Astrocyte (in vitro differentiated cells and primary cell): ENCODE results near the gene SFT2D3. TPM values are rescaled to one million over a fixed set of nuclear protein-coding genes. Genes with fewer than 3 reads are reported as not detected.

Experiments
- DNase-seq: peaks from one replicate; pipeline ENCODE4 v3.0.0-alpha.2; 2010; ENCODE audit warnings: low read depth
- FAIRE-seq: peaks from 2 replicates; lab custom pipeline; 2011; peaks lifted over from hg19 to GRCh38; lab: Jason Lieb, UNC
- H2AFZ ChIP-seq: 2 replicates; pipeline ENCODE4 v1.6.0; 2012; ENCODE audit warnings: low read depth, low read length, inconsistent platforms
- H3K27ac ChIP-seq: 2 replicates; pipeline ENCODE4 v1.5.1; 2011; ENCODE audit warnings: low read depth, low read length, inconsistent platforms
- H3K27me3 ChIP-seq: 2 replicates; pipeline ENCODE4 v1.6.0; 2011; ENCODE audit warnings: low read length, inconsistent platforms; ENCODE audit not compliant: insufficient read depth
- H3K36me3 ChIP-seq: 2 replicates; pipeline ENCODE4 v1.5.1; 2011; ENCODE audit warnings: low read length, inconsistent platforms; ENCODE audit not compliant: insufficient read depth
- H3K4me1 ChIP-seq: 2 replicates; pipeline ENCODE4 v1.5.1; 2011; ENCODE audit warnings: low read length, inconsistent platforms; ENCODE audit not compliant: insufficient read depth
- H3K4me2 ChIP-seq: 2 replicates; pipeline ENCODE4 v1.6.0; 2012; ENCODE audit warnings: low read length, inconsistent platforms
- H3K4me3 ChIP-seq: 2 replicates; pipeline ENCODE4 v1.5.1; 2011; ENCODE audit warnings: low read depth, mild to moderate bottlenecking, low read length, inconsistent platforms; ENCODE audit not compliant: insufficient read depth
- H3K79me2 ChIP-seq: 2 replicates; pipeline ENCODE4 v1.6.0; 2012; ENCODE audit warnings: mild to moderate bottlenecking, low read length, inconsistent platforms; ENCODE audit not compliant: insufficient read depth
- H3K9ac ChIP-seq: 2 replicates; pipeline ENCODE4 v1.6.0; 2012; ENCODE audit warnings: mild to moderate bottlenecking, low read length, inconsistent platforms
- H3K9me3 ChIP-seq: 2 replicates; pipeline ENCODE4 v1.5.1; 2012; ENCODE audit warnings: low read depth, mild to moderate bottlenecking, low read length, inconsistent platforms; ENCODE audit not compliant: insufficient read depth
- H4K20me1 ChIP-seq: 2 replicates; pipeline ENCODE4 v1.6.0; 2012; ENCODE audit warnings: low read length, inconsistent platforms; ENCODE audit not compliant: insufficient read depth
- H3K27ac Mint-ChIP-seq: one replicate; pipeline ENCODE4 v1.8.0; 2021; ENCODE audit warnings: mild to moderate bottlenecking, mixed read lengths; ENCODE audit not compliant: unreplicated experiment
- H3K27me3 Mint-ChIP-seq: one replicate; pipeline ENCODE4 v1.8.0; 2021; ENCODE audit warnings: low read depth, mixed read lengths; ENCODE audit not compliant: unreplicated experiment
- H3K36me3 Mint-ChIP-seq: one replicate; pipeline ENCODE4 v1.8.0; 2021; ENCODE audit warnings: low read depth, mixed read lengths; ENCODE audit not compliant: unreplicated experiment
- H3K4me1 Mint-ChIP-seq: one replicate; pipeline ENCODE4 v1.8.0; 2021; ENCODE audit warnings: low read depth, mixed read lengths; ENCODE audit not compliant: unreplicated experiment
- H3K4me3 Mint-ChIP-seq: one replicate; pipeline ENCODE4 v1.8.0; 2021; ENCODE audit warnings: mild to moderate bottlenecking, moderate library complexity, mixed read lengths; ENCODE audit not compliant: unreplicated experiment
- H3K9me3 Mint-ChIP-seq: one replicate; pipeline ENCODE4 v1.8.0; 2021; ENCODE audit warnings: mild to moderate bottlenecking, mixed read lengths; ENCODE audit not compliant: unreplicated experiment
- EZH2 ChIP-seq: IDR thresholded peaks from 2 replicates; pipeline ENCODE4 v1.6.1; 2012; ENCODE audit warnings: mild to moderate bottlenecking, low read length, inconsistent platforms; ENCODE audit not compliant: insufficient read depth
- total RNA-seq: library from RNA; stranded (reverse); gene quantifications from 2 replicates; pipeline ENCODE4 v1.2.1, GENCODE V29; 2021
- TF ChIP-seq, protein P1 (sequence below): IDR thresholded peaks from 2 replicates; pipeline ENCODE4 v1.5.1; 2011; ENCODE audit warnings: low read depth, mild to moderate bottlenecking, inconsistent platforms, low read length, moderate library complexity; ENCODE audit not compliant: insufficient read depth

SFT2D3 gene
- total RNA-seq, 1 donor from 2014 or later, result 2.9 TPM

DNA sequence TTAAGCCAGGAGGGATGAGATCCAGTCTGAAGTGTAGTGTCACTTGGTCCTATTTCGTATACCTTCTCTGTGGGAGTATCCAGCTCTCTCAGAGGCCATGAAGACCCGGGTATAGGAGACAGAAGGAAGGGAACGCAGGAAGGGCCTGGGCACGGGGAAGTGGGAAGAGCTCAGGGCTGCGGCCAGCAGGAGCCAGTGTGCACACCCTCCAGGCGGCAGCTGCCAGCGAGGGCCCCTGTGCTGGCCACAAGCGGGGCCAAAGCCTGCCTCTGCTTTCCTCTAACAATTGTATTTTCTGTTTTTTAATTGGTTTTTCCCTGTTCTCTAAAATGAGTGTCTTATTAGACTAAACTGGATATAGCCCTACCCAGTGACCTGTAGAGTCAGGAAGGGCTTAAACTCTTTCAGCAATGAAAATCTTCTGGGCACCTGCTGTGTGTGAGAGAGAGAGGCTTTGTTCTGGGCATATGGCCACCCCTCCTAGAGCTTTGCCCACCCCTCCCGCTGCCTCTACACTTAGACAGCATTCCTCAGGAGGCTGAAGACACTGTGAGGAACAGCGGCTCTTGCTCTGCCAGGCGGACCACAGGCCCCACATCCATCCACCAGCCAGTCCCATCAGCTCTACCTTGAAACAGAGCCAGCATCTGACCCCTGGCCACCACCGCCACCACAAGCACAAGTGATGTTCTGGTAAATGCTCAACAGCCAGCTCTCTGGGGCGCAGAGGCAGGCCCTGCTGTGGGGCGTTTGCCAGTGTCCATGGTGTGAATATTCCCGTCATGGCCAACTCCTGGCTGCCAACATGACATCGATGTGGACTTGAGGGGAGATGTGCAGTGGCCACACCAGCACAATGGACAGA is 45.9 kb upstream of the SFT2D3 start:
- Histone ChIP-seq H3K79me2 (no peaks in the 10 kb centered on the region), H3K4me3 (no peak overlapping the region), H3K27ac (no peak overlapping the region), H3K9me3 (no peaks in the 10 kb centered on the region), H2AFZ (no peak overlapping the region), H4K20me1 (peaks cover 4% of the 10 kb centered on the region), H3K27me3 (no peaks in the 10 kb centered on the region), H3K36me3 (no peaks in the 10 kb centered on the region), H3K4me2 (no peak overlapping the region), H3K4me1 (no peaks in the 10 kb centered on the region), H3K9ac (no peak overlapping the region)
- H3K9me3 Mint-ChIP-seq, result peaks cover 3% of the 10 kb centered on the region
- peaks cover 38% of the 10 kb centered on the region for H3K36me3 Mint-ChIP-seq
- FAIRE-seq, result no peak
- TF ChIP-seq EZH2, result no peak
- TF ChIP-seq, protein P1, sequence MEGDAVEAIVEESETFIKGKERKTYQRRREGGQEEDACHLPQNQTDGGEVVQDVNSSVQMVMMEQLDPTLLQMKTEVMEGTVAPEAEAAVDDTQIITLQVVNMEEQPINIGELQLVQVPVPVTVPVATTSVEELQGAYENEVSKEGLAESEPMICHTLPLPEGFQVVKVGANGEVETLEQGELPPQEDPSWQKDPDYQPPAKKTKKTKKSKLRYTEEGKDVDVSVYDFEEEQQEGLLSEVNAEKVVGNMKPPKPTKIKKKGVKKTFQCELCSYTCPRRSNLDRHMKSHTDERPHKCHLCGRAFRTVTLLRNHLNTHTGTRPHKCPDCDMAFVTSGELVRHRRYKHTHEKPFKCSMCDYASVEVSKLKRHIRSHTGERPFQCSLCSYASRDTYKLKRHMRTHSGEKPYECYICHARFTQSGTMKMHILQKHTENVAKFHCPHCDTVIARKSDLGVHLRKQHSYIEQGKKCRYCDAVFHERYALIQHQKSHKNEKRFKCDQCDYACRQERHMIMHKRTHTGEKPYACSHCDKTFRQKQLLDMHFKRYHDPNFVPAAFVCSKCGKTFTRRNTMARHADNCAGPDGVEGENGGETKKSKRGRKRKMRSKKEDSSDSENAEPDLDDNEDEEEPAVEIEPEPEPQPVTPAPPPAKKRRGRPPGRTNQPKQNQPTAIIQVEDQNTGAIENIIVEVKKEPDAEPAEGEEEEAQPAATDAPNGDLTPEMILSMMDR, result no peak
- no peak overlapping the region for H3K27ac Mint-ChIP-seq
- no peak overlapping the region for H3K4me3 Mint-ChIP-seq
- peaks cover 13% of the 10 kb centered on the region for H3K4me1 Mint-ChIP-seq
- DNase-seq, result no peak
- H3K27me3 Mint-ChIP-seq, result peaks cover 2% of the 10 kb centered on the region

DNA sequence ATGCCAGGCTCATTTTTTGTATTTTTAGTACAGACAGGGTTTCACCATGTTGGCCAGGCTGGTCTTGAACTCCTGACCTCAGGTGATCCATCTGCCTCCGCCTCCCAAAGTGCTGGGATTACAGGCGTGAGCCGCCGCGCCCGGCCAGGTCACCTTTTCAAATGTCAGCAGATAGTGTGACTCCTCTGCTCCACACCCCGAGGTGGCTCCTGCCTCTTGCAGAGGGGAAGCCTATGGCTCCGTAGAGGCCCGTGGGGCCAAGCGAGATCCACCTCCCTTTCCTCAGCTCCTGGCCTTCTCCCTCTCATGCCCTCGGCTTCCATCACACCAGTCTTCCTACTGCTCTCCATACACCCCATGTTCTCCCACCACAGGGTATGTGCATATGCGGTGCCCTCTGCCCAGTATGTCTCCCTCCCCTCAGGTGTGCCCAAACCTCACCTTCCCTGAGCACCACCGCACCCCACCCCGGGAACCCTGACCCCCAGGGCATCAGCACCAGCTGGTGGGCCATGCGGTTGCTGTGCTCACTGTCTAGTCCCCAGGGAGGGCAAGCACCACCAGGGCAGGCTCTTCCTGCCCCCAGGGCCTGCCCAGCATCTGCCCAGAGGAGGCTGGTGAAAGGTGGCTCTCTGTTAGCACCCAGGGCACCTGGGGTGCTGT is 44.6 kb upstream of the SFT2D3 start:
- H3K9me3 Mint-ChIP-seq, result peaks cover 3% of the 10 kb centered on the region
- no peak overlapping the region for H3K4me3 Mint-ChIP-seq
- Histone ChIP-seq H3K9me3 (no peaks in the 10 kb centered on the region), H2AFZ (no peak overlapping the region), H3K4me3 (no peak overlapping the region), H3K36me3 (no peaks in the 10 kb centered on the region), H3K9ac (no peak overlapping the region), H3K4me1 (no peaks in the 10 kb centered on the region), H4K20me1 (peaks cover 12% of the 10 kb centered on the region), H3K27me3 (no peaks in the 10 kb centered on the region), H3K27ac (no peak overlapping the region), H3K79me2 (peaks cover 3% of the 10 kb centered on the region), H3K4me2 (no peak overlapping the region)
- H3K27ac Mint-ChIP-seq, result no peak overlapping the region
- FAIRE-seq (no peak), DNase-seq (no peak)
- peaks cover 2% of the 10 kb centered on the region for H3K27me3 Mint-ChIP-seq
- peaks cover 20% of the 10 kb centered on the region for H3K4me1 Mint-ChIP-seq
- TF ChIP-seq, protein P1, result no peak
- TF ChIP-seq EZH2, result no peak
- H3K36me3 Mint-ChIP-seq, result peaks cover 43% of the 10 kb centered on the region

DNA sequence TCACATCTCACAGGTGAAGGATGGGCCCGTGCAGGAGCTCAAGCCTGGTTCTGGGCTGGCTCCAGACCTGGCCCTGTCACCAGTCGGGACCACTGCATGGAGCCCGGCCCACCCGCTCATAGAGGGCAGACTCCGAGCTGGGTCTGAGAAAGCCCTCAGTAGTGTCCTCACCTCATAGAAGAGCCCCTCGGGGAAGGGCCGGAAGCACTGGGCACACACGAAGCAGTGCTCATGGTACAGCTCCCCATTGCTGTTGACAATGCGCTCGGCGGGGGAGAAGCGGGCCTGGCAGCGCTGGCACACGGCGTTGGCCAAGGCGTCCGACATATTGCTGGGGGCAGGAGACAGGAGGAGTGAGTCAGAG is 44.1 kb upstream of the SFT2D3 start:
- no peak for DNase-seq
- no peaks in the 10 kb centered on the region for H3K4me1 ChIP-seq
- H2AFZ ChIP-seq, result no peak overlapping the region
- Mint-ChIP-seq H3K4me3 (no peak overlapping the region), H3K27ac (no peak overlapping the region), H3K27me3 (peaks cover 2% of the 10 kb centered on the region), H3K4me1 (peaks cover 24% of the 10 kb centered on the region), H3K36me3 (peaks cover 38% of the 10 kb centered on the region), H3K9me3 (peaks cover 3% of the 10 kb centered on the region)
- H3K27me3 ChIP-seq, result no peaks in the 10 kb centered on the region
- no peak overlapping the region for H3K27ac ChIP-seq
- peaks cover 3% of the 10 kb centered on the region for H3K79me2 ChIP-seq
- no peak overlapping the region for H3K9ac ChIP-seq
- peaks cover 17% of the 10 kb centered on the region for H4K20me1 ChIP-seq
- no peak overlapping the region for H3K4me3 ChIP-seq
- no peak for FAIRE-seq
- no peaks in the 10 kb centered on the region for H3K36me3 ChIP-seq
- no peak for TF ChIP-seq EZH2
- TF ChIP-seq, protein P1, result no peak
- H3K4me2 ChIP-seq, result no peak overlapping the region
- H3K9me3 ChIP-seq, result no peaks in the 10 kb centered on the region
